ENCODE measurements around the gene PSMD6.

Gene PSMD6

DNA sequence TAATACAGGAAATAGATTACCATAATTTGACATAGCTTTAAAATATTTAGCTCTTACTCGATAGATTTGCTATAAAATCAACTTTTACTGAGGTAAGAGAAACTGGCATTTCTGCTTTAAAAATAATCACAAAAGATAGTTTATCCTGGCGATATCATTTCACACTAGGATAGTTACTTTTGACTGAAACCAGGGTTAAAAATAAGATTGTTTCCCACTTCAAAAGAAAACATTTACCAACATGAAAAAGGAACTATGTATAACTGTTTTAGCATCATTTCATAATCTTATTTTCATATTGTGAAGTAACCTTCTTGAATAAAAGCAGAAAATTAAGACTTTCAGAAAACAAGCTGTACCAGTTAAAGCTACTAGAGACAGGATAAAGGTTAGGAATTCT lies 15.3 kb downstream of the PSMD6 start:
- DNase-seq: no peak

DNA sequence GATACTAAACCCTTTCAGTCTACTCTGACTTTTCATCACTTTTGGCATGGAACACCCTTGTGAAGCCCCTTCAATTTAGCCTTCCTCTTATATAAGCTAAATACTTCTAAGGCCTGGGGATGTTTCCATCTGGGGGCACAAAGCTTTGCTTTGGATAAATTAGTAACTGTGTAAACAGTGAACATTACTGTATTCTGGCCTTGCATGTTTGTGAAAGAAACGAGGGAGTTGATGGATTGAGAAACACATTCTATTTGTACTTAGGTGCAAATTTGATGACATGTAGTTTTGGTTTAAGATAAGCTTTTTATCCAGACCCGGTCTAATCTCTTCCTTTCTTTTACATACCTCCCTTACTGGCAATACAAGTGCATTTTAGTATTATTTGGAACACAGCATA lies 19.7 kb downstream of the PSMD6 start:
- no peak for DNase-seq

DNA sequence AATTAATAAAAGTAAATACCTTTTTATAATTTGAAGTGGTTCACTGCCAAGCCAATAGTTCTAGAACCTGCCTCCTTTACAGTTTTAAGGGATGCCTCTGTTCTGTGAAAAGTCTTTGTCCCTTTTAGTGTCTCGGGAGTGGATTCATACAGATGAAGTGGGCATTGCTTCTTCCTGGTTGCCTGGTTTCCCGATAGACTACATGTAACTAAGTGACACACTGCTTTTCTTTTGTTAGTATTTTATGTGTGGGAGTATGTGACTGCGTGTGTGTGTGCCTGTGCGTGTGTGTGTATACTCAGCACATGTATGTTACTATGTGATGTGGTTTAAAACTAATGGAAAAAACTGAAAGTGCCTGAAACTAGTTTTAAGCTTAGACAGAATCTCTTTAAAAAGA lies 21.1 kb downstream of the PSMD6 start:
- DNase-seq: no peak

DNA sequence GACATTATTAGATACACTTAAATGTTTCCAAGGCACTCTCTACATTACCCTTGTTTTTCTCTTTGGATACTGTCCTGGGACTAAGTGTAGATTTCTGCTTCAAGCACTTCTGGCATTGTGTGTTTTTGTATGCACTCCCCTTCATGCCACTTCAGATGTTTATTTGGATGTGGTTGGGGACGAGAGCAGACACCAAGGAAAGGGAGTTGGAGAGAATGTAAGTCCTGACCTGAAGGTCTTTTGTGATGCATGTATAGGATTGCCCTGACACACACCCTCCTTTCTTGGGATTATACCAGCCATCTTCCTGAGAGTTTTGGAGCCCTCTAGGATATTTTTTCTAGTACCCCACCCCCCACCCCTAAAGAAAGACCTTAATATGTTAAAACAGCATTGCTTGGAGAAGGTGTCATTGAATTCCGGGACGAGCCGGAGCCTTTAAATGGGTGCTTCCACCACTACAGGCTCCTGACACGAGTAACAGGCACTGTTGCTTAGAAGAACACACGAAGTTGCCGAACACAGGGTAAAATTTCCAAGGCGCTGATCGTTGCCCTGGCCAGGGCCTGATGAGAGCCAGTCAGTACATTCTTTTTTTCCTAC lies 22.7 kb downstream of the PSMD6 start:
- DNase-seq: no peak

DNA sequence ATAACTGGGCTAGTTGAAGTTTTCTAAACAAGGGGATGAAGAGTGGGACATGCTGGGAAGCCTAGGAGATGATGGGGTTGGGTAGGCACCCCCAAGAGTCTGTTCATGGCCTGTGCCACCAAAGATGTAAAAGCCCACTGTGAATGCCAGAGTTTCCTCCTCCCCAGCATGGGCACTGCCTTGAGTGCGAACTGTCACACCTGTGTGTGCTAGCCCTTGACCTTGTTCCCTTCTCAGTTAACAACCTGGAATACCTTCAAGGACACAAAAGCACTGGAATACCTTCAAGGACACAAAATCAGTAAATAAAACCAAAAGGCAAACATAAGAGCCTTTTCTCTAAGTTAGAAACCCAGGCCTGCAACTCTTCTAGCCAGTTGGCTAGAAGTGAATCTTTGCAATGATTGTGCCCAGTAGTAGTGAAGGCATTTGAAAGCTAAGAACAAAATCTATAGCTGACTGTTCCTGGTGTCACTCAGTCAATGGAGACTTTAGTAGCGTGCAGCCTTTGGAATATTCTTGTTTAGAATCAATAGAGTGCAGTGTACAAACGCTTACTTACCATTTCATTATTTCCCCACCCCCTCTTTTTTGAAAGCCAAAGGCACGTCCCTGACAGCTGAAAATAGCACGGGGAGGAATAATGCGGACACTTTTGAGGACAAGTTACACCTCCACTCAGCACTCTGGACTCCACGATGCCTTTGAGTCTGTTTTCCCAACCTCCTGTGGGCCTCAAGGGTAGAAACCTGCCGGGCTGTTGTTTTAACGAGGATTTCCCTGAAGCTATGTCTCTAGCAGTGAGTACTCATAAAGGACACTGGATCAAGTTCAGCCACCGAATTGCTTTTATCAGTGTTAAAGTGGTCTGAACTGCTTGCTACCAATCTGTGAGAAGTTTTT lies 24.2 kb downstream of the PSMD6 start:
- DNase-seq: no peak

DNA sequence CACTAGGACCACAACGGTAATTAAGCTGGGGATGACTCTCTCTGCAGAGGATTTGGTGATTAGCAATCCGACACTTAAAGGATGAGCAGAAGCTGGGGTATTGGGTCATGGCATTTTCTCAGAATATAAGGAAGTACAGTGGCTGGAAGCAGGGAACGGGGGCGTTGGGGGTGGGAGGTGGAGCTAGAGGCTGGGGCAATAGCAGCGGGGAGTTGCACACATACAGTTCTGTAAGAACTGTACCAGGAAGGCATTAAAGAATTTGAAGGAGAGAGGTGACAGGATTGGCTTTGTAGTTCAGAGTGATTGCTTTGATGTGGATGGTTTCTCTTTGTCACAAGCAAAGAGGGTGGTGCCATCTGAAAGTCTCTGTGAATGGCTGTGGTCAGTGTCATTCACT lies 28.2 kb downstream of the PSMD6 start:
- no peak for DNase-seq

DNA sequence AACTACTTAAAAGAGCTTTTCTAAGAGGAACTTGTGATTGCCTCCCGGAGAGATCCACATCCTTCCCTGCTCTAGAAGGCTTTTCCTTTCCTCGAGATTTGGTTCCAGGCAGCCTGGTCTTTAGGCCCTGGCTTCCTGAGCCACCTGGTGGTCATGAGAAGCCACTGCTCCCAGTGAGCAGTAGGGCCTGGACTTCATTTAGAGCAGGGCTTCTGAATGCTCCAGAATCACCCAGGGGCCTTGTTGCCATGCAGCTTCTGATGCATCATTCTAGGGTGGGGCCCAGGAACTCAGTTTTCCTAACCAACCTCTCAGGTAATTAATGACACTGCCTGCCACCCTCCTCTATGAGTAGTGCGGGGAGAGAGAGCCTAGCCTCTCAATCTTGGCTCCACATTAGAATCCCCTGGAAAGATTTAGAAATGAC lies 29.6 kb downstream of the PSMD6 start:
- peak; percentile 46 to 59 for DNase-seq

DNA sequence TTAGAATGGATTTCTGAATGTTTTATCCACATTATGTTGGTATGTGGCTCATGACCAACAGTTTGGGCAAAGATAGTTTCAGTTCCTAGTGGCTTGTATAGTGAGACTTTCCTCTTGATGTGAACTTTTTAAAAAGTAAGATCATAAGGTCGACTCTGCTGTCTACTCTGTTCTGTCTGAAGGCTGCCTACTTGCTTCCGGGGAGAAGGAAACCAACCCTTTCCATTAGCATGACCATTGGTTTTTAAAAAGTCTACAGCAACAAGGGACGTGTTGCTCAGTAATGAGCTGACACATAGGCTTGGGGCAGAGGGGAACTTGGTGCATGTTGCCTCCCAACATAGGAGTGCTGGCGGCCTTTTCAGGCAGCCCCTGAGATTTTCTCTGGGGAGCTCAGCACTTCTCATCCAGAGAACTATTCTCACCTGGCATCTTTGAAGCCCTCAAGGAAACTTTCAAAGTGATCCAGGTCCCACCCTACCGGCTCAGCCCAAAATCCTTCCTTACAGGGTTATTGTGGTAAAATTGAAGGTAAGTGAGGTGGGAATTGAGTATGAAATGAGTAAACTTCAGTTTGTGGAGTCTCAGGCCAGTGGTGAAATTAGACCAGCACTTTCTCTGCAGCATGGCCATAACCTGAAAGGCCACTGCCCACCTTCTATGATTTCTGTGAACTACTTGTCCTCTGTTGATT lies 30.6 kb downstream of the PSMD6 start:
- DNase-seq: no peak

DNA sequence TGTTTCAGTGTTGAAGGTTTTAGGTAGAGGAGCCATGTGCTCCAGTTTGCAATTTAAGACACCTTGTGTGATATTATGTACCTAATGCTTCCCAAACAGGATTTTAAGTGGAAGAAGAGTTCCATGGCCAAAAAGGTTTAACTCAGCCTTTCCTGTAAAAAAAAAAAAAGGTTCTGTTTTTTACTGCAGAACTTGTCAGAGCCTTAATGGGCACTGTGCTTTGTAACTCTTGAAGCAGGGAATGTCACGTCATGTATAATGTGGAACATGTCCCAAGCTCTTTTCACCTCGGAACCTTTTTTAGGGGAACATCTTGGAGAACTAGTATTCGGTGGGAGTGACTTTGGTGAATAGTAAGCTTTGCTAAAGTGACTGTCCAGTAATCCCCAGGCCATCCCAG lies 31.6 kb downstream of the PSMD6 start:
- DNase-seq: no peak

DNA sequence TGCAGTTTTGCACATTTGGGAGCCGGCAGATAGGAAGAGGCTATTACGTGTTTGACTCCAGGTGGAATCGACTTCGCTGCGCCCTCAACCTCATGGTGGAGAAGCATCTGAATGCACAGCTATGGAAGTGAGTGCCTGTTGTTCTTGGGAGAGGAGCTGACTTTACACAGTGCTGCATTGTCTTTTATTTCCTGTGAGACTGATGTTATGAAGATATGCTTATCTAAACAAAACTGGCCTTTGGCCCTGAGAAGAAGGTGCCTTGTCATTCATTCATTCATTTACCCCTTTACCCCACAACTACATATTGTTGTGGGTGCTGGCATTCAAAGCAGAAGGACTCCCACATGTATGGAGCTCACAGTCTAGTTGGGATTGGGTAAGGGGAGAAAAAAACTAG lies 32.6 kb downstream of the PSMD6 start:
- no peak for DNase-seq

DNA sequence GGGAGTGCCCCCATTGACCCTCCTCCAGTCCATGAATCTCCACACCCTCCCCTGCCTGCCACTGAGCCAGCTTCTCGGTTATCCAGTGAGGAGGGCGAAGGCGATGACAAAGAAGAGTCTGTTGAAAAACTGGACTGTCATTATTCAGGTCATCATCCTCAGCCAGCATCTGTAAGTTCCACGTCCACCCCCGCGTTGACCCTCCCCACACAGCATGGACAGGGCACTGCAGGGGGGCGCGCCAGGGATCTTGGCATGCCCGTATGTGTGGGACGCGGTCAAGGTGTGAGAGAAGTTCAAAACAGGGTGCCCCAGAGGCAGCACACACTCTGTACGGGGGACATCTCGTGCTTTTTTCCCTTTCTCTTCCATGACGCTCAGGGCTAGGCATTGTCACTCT lies 33.1 kb downstream of the PSMD6 start:
- DNase-seq: no peak

DNA sequence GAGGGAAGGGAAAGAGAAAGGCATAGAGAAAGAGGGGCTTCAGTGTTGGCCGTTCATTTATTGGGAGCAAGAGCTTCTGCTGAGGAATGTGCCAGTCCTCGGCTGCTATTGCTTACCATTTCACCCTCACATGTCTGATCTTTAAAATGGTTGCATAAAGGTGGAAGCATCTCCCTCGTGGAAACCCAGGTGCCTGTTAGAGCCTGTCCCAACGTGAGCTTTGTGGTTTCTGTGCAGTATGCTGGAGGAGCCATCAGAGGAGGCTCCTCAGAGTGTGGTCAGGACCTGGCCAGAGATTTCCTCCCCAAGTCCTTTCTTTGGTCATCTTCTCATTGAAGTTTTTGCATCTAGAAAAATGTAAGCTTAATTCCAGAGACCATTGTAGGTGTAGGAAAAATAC lies 34.4 kb downstream of the PSMD6 start:
- no peak for DNase-seq

DNA sequence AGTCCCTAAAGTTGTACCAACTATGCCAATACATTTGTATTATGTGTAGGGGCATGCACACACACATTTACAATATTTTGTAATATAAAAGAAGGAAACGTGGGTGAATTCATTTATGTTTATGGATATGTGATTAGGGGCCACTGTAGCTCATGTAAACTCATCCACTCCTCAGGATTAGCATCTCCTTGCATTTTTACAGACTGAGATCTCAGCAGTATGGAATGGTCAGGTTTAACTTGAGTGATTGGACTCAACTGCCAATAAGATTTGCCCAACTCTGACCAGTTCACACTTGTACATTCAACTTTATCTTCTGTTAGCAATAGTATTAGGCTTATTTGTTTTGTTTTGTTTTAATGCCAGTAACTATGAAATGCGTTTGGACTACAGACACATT lies 36.5 kb downstream of the PSMD6 start:
- no peak for DNase-seq

DNA sequence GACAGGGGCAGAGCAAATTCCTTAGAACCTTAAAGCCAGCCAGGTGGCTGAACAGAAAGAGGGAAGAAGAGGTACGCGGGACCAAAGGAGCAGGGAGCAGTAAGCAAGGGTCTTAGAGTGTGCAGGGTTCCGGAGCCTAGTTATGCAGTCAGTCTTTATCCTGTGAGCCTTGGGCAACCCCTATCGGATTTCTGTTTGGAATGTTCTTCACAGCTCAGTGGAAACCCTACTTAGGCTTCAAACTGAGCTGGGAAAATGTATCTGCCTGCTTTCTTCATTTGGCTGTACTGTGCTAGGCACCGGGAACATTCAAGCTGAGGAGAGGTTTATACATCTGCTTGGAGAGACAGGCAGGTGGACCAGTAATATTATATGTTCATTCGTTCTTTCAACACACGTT lies 37.1 kb downstream of the PSMD6 start:
- no peak for DNase-seq

DNA sequence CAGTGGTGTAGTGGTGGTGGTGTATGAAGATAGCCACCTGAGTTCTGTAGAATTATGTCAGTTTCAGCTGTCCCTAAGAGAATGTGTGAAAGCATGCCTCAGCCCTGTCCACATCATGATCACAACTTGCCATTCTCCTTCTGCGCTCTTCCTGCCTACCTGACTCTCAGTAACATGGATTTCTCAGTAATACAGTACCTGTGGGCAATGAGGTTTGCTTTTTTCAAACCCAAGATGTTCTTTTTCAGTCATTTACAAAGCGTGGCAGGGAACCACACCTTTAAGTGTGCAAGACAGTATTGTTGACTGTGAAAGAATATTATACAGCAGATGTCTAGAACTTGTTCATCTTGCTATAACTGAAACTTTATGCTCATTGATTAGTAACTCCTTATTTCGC lies 38.9 kb downstream of the PSMD6 start:
- no peak for DNase-seq

DNA sequence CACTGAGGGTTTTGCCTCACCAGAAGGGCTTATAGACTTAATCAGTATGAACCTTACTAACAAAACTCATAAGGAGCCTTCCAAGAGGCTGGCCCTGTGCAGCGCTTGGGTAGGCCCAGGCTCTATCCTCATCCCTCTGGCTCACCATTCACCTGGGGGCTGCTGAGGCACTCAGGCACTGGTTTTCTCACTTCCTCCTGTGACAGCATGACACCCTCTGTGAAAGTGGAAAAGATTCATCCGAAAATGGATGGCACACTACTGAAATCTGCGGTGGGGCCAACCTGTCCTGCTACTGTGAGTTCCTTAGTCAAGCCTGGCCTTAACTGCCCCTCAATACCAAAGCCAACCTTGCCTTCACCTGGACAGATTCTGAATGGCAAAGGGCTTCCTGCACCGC lies 41.3 kb downstream of the PSMD6 start:
- DNase-seq: no peak

DNA sequence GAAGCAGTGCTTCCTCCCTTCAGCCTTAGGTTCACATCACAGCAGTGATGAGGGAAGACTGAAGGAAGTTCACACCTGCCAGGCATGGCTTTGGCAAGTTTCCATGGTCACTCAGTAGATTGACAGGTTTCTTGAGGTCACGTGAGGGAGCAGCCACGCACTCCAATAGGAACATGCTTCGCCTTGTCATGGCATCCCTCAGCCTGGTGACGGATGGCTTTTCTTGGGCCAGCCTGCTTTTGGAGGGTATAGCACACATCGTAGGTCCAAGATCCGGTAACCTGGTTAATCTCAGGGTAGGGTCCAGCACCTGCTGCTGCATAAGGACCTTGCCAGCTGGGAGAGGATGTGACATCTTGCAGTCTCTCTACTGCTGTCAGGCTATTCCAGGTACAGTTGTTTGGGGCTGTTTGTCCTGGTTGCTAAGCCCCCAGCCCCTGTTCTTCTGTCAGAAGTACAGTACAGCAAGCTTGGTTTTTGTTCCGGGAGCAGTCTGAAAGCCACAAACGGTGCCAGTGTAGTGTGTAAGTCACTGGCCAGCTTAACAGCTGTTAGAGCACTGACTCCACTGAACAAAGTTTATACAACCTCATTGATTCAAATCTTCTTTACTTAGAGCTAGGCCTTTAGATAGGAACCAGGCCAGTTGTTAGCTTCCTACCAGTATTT lies 42.3 kb downstream of the PSMD6 start:
- no peak for DNase-seq

DNA sequence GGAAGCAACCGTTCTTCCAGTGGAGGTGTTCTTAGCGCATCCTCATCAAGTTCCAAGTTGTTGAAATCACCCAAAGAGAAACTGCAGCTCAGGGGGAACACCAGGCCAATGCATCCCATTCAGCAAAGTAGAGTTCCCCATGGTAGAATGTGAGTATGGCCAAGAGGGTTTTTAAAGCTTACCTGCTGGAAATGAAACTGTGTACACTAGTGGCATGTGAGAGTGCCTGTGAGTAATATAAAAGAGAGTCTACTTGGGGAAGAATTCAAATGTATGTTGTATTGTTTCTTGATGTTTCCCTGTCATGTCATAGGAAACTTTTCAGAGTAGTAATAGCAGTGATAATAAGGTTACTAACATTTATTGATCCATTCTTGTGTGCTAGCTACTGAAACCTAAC lies 43.3 kb downstream of the PSMD6 start:
- no peak for DNase-seq

DNA sequence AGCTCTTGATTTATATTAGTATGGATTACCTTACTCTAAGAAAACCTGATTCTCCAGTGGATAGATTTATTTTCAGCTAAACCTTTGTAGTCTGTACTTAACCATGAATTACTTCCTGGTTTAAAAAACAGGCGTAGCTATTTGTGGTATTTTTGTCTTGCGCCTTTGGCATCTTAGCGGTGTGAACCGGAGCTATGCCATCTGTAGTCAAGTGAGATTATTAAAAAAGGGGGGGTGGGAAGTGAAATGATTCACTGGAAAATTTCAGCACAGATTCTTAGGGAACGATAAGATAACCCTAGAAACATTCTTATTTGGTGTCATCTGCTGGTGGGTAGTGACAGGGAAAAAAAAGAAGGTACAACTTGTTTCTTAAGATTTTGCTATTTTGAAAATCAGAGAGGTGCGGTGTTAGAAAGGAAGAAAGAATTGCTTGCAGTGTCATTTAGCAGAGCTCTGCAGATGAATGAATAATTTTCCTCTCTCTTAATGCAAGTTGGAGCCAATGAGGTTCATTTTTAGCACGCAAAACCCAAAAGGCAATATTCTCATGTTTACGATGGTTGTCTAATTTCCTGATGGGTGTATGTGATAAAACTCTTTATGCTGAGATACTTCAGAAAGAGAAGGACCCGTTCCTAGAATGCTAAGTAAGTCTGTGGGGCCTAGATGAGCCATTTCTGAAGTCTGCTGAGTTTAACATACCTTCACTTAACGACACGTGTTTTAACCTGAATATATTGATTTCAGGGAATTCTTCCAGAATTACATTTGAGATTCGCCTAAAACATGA lies 44.0 kb downstream of the PSMD6 start:
- no peak for DNase-seq

DNA sequence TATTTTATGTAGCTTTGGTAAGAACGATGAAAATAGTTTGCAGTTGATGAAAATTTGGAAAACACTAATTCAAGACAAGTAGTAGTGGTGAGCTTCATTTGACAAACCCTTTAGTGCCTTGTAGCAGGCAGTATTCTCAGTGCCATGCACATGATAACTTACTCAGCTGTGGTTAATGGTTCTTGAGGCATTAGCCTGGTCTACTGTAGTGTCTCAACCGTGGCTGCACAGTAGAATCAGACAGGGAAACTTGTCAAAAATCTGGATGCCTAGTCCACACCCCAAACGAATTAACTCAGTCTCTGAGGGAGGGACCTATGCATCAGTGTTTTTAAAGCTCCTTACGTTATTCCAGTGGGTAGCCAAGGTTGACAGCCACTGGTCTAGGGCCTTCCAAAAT lies 45.4 kb downstream of the PSMD6 start:
- DNase-seq: no peak

DNA sequence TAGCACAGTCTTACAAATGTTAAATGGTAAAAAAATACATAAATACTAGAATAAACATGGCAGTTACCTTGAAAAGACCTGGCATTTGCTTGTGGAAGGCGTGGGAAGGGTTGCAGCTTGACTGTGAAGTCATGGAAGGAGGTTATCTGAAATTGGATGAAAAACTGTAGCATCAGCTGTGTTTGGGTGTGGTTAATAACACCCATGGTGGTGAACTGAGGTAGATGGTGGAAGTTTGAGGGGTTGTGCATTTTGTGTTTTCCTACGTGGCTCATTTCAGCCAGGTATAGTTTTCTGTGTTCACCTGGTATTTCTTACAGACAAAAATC lies 46.5 kb downstream of the PSMD6 start:
- no peak for DNase-seq

DNA sequence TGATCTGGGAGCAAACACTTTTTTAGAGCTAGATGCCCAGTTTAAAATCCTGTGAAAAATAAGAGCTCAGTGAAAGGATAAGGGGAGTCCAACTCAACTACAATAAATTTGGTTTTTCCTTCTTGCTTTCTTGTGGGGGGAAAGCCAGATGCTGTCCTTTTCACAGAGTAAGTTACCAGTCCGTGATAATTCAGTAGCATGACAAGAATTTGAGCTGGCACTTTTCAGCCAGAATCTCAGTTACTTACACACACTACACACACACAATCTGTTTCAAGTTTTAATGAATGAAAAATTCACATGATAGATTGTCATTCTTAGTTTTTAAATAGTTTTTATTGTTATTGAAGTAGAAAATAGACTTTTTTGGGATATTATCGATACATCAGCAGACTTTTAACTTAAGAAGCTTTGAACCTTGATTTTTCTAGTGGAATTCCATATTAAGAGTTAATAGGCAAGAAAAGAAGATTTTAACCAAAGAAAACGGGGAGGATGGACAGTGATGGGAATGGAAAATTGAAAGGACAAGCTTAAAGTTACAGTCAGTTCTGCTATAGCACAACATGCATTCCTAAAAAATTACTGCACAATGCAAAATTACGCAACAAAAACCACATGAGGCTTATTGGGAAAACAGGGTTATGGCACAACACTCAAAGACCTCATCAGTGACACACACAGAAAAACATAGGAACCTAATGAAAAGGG lies 47.0 kb downstream of the PSMD6 start:
- DNase-seq: no peak
